LNCAP (cell line): Measurements from ENCODE around the gene MAB21L4.

ENCODE experiments used
- TF ChIP-seq, protein P1 (sequence below): fragments of 450-650 bp; IDR thresholded peaks from 2 replicates; pipeline ENCODE4 v1.5.1; 2017; ENCODE audit warnings: mild to moderate bottlenecking

The MAB21L4 gene

DNA sequence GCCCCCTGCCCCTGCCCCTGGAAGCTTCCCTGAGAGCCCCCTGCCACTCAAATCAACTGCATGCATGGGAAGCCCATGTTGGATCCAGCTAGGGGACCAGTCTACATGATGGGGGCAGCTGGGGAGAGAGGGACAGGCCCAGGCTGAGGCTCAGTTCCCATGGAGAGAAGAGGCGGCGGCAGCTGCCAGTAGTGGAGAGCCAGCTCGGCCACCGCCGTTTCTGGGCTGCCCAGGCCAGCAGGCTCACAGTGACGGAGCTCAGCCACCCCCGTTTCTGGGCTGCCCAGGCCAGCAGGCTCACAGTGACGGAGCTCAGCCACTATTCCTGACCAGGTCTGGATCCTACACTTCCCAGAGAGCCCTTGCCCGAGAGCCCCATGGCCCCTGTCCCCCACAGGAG is 3.6 kb downstream of the MAB21L4 start:
- TF ChIP-seq, protein P1, sequence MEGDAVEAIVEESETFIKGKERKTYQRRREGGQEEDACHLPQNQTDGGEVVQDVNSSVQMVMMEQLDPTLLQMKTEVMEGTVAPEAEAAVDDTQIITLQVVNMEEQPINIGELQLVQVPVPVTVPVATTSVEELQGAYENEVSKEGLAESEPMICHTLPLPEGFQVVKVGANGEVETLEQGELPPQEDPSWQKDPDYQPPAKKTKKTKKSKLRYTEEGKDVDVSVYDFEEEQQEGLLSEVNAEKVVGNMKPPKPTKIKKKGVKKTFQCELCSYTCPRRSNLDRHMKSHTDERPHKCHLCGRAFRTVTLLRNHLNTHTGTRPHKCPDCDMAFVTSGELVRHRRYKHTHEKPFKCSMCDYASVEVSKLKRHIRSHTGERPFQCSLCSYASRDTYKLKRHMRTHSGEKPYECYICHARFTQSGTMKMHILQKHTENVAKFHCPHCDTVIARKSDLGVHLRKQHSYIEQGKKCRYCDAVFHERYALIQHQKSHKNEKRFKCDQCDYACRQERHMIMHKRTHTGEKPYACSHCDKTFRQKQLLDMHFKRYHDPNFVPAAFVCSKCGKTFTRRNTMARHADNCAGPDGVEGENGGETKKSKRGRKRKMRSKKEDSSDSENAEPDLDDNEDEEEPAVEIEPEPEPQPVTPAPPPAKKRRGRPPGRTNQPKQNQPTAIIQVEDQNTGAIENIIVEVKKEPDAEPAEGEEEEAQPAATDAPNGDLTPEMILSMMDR = no peak

GRCh38 chr2:240891492-240892340 is 4.2 kb downstream of the MAB21L4 start:
- TF ChIP-seq, protein P1 = no peak

GRCh38 chr2:240890691-240891090 is 5.3 kb downstream of the MAB21L4 start:
- TF ChIP-seq, protein P1 = no peak

DNA sequence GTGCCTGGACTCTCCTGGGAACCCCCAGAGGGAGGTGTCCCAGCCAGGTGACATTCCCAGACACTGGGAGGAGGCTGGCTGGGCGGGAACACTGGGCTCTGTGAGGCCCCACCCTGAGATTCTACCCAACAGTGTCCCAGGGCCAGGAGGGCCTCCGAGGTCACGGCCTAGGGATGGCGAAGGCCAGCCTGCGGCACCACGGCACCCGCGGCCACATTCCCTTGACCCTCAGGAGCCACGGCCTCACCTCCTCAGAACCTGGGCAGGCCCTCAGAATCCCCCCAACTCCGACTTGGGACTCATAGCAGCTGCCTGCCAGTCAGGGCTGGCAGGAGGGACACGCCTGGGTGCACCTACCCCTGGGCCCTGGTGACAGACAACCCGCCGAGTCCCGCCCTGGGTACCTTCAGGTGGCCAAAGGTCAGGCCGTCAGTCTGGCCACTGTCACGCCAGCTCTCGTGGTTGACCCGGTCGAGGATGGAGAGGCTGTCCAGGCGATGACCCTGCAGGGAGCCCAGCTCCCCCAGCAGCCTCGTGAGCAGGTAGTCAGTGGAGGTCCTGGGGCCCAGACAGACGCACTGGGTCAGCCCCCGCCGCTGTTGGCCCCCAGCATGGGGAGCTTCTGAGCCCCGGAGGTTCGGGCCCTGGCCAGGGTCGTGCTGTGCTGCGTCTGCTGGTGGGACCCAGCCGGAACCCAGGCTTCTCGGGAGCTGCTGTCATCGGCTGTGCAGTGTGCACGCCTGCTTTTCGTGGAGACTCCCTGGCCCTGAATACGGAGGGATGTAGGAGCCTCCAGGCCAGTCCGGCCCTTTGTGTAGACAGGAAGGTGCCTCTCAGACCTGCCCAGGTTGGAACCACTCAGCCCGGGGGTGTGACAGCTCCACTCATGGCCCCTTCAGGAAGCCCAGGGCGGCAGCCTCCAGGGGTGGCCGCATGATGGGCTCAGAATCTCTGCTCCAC is 6.1 kb downstream of the MAB21L4 start:
- TF ChIP-seq, protein P1 = no peak

DNA sequence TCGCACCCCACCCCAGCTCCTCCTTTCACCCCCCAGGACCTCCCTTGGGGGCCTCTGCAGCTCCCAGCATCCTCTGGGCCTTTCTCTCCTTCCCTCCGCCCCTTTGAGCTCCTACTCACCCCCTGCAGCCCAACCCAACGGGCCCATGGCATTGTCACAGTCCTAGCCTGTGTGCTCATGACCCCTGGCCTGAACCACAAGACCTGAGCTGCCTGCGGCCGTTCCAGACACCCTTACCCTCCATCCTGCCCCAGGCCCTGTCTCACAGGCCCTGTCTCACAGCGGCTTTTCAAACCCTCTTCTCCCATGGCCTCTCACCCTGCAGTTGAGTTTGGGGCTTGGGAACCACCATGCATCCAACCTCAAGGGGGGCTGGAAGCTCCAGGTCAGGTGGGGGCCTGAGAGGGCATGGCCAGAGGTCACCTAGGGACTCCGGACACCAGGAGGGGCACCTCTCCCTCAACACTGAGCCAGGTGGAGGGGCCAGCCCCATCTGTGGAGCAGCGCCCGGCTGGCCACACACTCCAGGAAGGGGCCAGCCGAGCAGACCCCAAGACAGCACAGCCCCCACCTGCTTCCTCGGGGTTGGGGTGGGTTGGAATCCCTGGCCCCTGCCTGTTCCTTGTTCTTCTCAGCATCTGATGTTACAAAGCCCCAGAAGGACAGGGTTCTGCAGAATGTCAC is 6.9 kb downstream of the MAB21L4 start:
- TF ChIP-seq, protein P1 = no peak

DNA sequence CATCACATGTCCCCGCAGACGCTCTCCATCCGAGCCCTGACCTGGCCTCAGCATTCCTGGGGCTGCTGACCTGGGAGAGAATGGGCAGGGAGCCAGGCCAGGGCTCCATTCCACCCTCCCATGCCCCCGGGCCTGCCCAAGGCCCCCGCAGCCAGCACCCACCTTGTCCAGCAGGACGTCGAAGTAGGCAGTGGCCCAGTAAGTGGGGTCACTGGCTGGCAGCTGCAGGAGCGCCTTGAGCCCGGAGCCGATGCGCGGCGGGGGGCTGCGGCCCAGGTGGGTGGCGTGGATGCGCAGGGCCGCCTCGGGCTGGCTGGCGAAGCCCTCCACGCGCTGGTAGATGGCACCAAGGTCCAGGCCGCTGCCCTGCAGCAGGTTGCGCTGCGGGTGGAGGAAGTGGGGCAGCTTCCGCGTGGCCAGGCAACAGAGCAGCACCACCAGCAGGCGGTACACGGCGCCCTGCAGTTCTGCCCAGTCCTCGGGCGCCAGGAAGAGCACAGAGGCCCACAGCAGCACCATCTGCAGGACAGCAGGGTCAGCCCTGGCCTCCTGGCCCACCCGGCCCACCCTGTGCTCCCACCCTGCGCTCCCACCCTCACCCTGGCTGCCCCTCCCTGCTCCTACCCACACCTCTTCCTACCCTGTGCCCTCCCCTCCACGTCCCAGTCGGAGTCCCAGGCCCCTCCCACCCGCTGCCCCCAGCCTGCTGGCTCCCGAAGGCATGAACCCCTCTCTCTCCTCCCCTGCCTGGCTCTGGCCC is 7.6 kb downstream of the MAB21L4 start:
- TF ChIP-seq, protein P1 = no peak
